HG02798 (cell line): Measurements from ENCODE around the gene DCDC2C.
"Not testable (repeated sequence)": the region's sequence is repeated elsewhere in the genome, so short reads cannot be mapped to it uniquely, and the experiment has no call there.

Source experiments
- ATAC-seq: cut with Tn5 transposase; IDR thresholded peaks from one replicate; pipeline ENCODE4 v1.9.1; 2021; ENCODE audit warnings: mild to moderate bottlenecking; ENCODE audit not compliant: unreplicated experiment, poor library complexity

Gene DCDC2C, protein sequence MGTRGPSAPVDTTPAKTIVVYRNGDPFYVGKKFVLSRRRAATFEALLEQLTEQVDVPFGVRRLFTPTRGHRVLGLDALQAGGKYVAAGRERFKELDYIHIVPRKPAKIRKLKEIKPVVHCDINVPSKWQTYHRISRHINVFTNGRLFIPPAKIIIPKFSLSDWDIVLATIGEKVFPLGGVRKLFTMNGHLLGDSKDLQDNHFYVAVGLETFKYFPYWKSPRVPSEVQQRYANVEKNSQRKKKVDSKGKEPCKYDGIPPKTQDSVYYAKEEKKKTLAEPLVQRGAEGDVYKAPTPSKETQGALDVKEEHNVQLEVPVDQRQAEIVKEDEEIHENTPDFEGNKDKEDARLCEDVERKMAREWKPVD

DNA sequence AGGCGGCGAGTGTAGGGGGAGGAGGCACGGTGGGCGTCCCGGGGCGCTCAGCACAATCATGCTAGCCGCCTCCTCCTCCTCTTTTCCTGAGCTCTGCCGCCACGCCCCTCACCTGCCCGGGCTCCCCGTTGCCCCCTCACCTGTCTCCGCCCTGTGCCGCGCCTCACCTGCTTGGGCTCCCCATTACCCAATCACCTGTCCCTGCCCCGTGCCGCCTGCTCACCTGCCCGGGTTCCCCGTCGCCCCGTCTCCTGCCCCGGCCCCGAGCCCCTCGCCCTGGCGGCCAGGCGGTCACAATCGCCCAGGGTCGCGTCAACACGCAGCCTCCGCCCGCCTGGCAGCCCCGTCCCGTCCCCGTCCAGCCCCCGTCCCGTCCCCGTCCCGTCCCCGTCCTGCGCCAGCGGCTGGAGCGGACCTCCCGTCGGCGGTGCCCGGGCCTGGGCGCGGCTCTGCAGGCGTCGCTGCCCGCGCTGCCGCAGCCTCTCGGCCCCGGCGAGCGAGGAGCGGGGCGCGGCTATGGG, at the start of gene DCDC2C:
Gene DCDC2C (plus strand): TSS at position 340 of the 521 bp plus-strand sequence. CDS start 177 bp downstream, at position 517.
- no peak for ATAC-seq

DNA sequence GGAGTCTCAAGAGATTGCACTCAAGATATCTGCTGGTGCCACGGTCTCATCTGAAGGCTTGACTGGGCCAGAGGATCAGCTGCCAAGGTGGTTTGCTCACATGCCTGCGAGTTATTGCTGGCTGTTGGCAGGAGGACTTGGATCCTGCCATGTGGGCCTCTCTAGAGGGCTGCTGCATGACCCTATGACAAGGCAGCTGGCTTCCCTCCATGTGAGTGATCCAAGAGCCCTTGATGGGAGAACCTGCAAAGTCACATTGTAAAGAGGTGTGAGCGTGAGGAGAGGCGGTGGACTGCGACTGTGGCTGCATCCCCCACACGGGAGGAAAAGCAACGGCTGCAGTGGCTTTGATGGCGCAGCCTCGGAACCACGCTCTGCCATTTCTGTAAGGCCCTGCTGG, 49.4 kb upstream of the DCDC2C start:
- no peak for ATAC-seq

DNA sequence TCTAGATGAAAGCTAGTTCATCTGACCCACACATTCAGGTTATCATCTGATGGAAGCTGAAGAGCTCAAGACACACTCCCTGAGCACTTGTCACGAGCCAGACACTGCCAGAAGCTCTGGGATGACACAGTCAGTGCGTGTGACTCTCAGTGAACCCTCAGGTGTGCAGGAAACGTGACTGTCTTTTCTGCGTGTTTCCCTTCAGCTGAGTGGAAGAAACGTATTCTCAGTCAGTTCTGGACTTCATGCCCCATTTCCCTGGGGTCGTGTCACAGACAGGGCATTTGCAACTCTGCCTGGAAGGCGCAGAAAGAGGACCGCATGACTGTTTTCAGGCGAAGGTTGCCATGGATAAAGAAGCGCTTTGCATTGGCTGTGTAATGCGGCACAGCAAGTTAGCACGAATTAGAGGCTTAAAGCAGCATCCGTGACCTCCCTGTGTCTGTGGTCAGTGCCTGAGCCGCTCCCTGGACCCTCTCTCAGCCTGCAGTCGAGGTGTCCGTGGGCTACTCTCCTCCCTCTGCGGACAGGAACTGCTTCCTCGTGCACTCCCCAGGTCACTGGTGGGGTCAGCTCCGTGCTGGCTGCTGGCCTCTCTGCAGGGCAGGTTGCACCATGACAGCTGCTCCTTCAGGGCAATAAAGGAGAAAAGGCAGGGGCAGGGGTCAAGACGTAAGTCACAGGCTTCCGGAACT, 48.7 kb upstream of the DCDC2C start:
- no peak for ATAC-seq

DNA sequence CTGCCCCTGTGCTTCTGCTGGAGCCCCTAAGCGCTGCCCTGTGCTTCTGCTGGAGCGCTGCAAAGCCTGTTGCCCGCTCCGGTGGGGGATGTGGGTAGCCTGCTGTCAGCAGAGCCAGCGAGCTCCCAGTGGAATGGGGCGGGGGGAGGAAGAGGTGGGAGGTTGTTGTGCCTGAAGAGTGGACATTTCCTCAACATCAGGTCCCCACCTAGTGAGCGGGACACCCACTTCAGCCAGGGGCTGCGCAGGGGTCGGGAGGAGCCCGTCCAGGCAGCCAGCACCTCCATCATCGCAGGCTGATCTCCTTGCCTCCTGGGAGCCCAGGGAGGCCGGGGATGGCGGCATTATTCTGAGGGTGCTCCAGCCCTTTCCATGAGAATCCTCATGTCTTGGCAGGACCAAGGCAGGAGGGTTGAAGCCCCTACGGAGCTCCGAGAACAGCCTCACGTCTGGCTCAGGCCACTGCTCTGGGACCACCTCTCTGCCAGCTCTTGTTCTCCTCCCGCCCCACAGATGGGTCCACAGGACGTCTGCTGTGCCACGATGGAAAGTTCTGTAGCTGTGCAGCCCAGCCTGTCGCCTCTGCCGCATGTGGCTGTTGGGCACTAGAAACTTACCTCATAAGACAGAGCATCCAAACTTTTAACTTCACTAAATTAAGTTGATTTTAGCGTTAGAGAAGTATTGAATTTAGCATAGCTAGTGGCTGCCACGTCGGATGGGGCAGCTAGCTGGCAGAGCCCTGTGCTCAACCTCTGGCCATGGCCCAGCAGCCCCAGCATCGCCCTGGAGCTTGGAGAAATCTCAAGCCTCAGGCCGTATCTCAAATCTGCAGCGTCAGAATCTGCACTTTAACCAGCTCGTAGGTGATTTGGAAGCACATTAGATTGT, 47.3 kb upstream of the DCDC2C start:
- no peak for ATAC-seq

DNA sequence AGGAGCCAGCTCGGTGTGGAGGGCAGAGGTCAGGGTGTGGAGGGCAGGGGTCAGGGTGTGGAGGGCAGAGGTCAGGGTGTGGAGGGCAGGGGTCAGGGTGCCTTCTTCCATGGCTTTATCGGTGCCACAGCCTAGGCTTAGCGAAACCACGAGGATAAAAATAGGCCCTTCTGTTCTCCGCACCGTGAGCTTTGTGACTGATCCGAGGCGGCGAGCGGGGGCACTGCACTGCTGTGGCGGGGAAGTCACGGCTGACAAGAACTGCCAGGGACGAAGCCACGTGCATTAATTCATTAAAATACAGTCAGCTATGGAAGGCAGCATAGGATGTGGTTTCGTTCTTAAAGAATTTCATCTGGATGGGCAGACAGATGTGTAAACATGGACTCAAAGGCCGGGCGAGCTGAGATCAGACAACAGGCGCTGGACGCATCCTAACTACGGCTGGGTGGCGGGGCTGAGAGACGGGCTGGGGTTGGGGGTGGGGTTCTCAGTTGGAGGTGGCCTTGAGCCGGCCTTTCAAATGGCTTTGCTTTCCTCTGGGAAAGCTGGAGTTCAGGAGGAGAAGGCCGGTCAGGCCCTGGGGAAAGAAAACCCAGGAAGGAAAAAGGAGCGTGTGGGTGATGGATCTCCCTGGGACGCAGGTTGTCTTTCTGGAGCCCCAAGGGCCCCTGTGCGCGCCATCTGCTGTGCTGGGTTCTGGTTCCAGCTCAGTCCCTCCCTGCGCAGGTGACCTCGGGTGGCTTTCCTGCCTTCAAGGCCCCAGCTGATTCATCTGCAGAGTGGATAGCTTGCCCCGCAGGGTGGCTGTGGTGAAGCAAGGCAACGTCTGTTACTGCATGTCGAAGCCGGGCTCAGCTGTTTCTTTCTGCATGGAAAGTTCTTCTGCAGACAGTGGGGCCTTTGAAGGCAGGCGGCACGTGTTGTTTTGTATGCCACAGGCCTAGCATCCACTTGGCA, 46.3 kb upstream of the DCDC2C start:
- ATAC-seq: no peak

DNA sequence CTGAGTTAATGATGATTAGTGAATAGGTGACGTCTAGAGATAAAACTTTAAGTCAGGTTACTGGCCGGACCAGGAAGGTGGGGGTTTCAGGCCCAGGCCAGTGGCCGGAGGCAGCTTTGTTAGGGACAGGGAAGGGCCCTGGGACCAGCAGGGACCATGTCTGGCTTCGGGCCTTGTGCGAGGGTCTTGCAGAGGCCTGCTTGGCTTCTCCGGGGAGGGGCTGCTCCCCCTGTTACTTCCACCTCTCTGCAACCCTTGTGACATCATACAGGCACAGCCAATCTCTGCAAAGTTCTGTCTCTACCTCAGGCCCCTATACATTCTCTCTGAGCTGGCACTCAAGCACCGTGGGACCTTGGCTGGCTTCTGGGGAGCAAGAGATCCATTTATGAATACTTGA, 45.5 kb upstream of the DCDC2C start, which contains the start of gene ALLC:
Gene ALLC (plus strand): TSS at position 320 of the 400 bp plus-strand sequence. CDS start 12,958 bp downstream, outside the sequence.
- no peak for ATAC-seq

DNA sequence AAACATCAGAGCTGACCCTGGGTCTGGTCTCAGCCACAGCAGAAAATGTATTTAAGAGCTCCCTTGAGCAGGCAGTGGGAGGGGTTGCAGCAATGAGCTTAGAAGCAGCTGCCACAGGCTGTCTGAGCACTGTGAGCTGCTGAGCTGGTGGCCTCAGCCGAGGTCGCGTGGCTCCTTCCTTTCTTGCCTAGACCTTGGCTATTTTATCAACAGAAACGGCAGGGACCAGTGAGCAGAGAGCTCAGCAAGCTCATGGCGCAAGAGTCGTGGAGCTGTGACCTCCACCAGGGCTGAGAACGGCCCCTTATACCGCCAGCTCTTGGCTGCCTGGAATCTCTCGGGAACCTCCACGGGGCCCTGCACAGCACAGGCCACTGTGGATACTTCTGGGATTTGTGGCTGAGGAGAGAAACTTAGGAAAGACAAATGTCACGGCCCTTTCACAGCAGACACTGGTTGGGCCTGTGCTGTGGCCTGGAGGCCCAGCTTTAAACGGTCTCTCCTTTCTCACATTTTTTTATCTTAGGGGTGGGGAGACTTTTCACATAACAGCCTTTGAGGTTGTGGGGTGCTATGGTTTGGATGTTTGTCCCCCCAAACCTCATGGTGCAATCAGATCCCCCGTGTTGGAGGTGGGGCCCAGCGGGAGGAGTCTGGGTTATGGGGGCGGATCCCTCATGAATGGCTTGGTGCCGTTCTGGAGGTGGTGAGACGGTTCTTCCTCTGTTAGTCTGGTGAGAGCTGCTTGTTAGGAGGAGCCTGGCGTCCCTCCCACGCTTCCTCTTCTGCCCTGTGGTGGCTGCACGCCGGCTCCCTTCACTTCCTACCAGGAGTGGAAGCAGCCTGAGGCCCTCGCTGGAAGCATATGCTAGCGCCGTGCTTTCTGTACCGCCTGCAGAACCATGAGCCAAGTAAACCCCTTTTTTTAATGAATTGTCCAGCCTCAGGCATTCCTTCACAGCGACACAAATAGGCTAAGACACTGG, 43.6 kb upstream of the DCDC2C start:
- ATAC-seq: no peak

DNA sequence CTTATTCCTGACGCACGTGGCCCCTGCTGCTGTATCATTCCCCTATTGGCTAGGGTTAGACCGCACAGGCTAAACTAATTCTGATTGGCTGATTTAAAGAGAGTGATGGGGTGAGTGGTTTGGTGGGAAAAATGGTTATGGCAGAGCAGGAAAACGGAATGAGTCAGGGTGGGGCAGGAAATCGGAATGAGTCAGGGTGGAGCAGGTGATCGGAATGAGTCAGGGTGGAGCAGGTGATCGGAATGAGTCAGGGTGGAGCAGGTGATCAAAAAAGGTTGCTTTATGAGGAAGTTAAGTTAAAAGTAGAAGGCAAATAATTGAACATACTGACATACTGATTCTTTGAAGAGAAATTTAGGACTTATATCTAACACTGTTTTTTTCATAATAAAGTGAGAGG, 42.7 kb upstream of the DCDC2C start:
- not testable (repeated sequence) for ATAC-seq

DNA sequence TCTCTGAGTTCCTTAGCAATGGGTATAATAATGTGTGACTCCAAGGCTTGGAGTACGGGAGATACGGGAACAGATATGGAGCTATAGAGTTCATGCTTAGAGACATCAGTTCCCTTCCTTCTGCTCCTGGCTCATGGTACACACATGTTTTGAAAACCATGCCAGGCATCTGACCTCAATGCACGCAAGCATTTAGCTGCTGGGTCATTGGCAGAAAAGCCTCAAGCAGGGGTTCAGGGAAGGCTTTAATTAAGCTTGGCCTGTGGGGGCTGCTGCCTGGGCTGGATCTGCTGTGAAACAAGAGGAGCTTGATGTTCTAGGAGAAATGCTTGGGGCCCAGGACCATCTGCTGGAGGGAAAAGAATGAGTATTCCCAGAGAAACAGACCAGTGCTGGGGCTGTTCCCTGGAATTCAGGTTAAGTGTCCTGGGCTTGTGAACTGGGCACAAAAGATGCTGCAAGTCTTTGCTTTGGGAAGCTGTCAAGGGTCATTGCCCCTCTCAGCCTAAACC, 42.2 kb upstream of the DCDC2C start:
- no peak for ATAC-seq

DNA sequence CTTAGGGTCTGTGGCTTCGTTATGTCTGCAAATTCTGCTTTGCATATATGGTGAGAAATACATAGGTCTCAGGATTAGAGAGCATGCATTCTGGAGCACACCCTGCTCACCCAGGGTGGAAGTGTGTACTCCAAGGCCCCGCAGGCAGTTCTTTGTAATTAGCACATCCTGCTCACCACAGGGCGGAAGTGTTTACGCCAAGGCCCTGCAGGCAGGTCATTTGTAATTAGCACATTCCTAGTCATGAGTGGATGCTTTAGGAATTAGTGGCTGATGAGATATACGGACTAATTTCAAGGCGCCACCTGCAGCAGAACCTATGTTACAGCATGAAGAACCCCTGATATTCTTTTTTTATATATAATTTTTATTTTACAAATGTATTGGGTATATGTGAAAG, 41.1 kb upstream of the DCDC2C start:
- ATAC-seq: no peak

DNA sequence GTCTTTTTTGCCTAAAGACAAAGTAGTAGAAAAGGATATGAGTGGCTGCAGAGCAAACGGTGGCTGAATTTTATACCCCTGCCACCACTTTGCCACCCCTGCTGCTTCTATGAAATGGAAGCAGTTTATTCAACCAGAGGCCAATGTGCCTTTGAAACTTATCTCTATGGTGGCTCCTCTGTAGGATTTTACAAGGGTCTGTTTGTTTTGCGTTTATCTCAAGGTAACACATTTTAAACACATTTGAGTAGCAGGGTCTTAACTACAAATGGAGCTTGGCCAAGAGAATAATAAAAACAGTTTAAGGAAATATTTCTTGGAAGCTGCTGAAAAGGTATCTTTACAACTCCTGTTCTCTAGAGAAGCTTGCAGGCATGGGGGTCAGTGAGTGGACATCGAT, 39.3 kb upstream of the DCDC2C start:
- no peak for ATAC-seq

DNA sequence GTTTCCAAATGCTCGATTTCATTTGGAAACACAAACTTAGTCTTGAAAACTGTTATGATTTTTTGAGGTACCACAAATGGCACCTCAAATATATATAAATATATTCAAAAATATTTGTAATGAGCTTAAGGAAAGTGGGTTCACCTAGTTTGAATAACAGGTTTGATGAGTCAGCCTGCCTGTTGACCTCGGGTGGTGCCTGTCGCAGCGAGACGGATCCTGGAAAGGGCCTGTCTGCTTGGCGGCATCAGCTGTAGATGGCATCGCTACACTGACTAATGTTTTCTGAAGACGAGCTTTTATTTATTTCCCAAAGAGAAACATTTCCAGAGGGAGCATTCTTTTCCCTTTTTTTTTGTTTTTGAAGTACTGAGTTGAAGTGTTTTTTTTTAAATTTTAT, 38.5 kb upstream of the DCDC2C start:
- ATAC-seq: no peak

DNA sequence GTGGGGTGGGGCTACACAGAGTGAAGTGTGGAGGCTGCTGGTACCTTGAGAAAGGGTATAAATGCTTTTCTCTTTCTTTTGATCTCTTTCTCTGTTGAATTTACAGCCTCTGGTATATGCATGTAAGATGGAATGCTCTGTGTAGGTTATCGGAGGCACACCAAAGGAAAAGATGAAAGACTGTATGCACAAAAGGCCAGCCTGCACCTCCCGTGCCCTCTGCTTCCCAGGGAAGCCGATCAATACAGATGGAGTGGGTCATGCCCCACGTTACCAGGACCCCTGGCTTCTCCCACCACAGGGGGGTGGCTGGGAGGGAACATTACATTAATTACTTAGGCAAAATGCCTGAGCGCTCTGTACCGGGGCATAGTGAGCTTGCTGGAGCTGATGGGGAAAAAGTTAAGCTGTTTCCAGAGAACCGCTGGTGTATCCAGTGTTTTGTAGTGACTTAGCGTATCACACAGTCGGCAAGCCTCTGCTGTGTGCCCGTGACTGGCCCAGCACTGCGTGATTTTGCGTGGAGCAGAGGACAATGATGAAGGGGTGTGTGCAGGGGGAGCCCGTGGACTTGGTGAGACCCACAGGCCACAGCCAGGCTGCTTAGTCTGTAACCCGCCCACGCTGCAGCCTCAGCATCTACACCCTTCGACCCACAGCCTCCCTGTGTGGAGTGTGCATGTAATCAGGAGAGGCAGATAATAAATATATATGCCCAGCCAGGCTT, 37.3 kb upstream of the DCDC2C start:
- ATAC-seq: no peak

DNA sequence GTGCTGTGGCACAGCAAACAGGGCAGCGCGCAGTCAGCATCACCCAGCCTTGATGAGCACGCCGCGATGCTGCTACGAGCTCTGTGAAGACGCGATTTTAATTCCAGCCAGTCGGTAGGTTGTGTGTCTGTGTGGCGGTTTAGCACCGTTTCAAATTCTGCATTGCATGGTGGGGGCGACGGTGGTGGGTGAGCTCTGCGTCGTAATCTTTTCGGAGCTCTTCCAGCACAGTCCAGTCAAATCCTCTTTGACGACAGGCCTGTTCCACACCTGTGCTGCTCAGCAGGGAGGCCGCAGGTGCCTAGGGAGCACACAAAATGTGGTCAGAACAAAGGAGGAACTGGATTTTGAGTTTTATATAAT, 36.8 kb upstream of the DCDC2C start:
- no peak for ATAC-seq

DNA sequence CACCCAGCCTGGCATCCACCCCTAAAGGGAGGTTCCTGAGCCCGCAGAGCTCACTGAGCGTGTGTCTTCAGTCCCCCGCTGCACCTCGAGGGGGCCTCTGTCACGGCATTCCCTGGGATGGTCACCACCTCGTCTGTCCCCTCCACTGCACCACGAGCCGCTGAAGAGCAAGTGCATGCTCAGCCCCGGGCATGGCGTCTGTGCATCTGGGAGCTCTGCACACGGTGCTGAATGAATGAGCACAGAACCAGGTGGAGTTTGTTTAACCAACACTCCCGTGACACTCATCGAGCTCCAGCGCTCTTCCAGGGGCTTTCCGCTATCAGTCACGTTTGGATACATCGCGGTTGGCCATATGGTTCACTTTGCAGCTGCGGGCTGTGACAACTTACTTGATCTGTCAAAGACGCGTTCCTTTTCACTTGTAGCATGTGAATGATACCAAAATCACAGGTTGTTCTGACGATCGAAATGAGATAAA, 36.2 kb upstream of the DCDC2C start:
- ATAC-seq: no peak

DNA sequence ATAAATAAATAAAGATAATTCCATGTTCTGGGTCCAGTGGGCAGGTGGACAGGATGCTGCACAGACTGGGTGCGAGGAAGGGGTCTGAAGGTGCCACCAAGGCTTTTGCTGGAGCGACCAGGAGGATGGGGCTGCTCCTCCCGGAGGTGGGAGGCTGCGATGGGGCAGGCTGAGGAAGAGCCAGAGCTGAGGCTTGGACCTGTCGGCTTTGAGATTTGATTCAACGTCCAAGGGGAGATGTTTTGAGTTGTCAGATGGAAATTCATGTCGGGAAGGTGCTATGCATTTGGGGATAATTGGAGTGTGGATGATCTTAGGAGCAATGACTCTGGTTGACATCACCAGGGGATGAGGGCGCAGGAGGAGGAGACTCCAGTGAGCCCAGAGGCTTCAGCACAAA, 33.7 kb upstream of the DCDC2C start:
- no peak for ATAC-seq

DNA sequence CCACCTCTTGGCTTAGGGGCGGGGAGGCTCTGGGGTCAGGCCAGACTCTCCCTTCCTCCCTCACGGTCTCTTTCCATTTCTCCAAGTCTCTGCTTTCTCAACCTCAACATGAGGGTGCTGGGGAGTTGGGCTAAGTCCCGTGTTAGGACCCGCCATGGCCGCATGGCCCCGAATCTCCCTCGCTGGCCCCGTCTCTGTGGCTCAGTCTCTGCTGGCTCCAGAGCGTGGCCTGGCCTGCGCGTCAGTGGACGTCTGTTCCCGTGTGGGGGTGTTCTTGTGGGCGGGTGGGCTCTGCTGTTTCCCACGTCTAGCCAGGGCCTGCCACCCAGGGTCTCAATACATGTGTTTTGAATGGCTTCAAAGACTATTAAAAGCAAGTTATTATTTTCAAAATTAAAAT, 33.0 kb upstream of the DCDC2C start:
- no peak for ATAC-seq
